ENCODE results near the gene TINAGL1.

The TINAGL1 gene

DNA sequence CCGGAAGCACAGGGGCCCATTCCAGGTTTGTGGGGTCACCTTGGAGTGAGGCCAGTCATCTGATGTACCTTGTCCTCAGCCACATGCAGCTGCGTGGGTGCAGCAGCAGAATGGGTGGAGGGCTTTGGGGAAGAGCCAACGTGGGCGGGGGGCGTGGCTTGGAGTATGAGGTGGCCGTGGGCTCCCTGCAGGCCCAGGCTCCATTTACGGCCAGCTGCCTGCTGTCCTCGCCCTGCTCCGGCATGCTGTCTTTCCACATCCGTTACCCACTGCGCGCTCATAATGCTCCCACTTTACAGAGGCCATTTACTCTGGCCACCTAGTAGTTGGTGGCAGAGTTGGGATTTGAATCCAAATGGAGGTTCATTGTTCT, 27.8 kb upstream of the TINAGL1 start:
- FAIRE-seq, result no peak
- DNase-seq (ENCODE audit: insufficient read length, low spot score), result no peak
- no peak for TF ChIP-seq PAX5 (IDR thresholded peaks at IDR 0.05; ENCODE audit: insufficient read depth, low read length, severe bottlenecking)
- no peak for TF ChIP-seq TAF1 (IDR thresholded peaks at IDR 0.05; ENCODE audit: low read depth, low read length)
- no peak for TF ChIP-seq POLR2AphosphoS5 (IDR thresholded peaks at IDR 0.05; ENCODE audit: low read depth, low read length)
- no peak for TF ChIP-seq SPI1 (IDR thresholded peaks at IDR 0.05; ENCODE audit: low read depth, low read length)

- no peak for TF ChIP-seq POU2F2 (IDR thresholded peaks at IDR 0.05; ENCODE audit: low read depth, low read length)
- no peak for TF ChIP-seq TAF1 (IDR thresholded peaks at IDR 0.05; ENCODE audit: low read depth, low read length)
- DNase-seq (ENCODE audit: insufficient read length, low spot score) (peak; percentile 69), FAIRE-seq (peak; percentile 97)
Measured at GRCh38 chr1:31548907-31549808, 27.2 kb upstream of the TINAGL1 start.

DNA sequence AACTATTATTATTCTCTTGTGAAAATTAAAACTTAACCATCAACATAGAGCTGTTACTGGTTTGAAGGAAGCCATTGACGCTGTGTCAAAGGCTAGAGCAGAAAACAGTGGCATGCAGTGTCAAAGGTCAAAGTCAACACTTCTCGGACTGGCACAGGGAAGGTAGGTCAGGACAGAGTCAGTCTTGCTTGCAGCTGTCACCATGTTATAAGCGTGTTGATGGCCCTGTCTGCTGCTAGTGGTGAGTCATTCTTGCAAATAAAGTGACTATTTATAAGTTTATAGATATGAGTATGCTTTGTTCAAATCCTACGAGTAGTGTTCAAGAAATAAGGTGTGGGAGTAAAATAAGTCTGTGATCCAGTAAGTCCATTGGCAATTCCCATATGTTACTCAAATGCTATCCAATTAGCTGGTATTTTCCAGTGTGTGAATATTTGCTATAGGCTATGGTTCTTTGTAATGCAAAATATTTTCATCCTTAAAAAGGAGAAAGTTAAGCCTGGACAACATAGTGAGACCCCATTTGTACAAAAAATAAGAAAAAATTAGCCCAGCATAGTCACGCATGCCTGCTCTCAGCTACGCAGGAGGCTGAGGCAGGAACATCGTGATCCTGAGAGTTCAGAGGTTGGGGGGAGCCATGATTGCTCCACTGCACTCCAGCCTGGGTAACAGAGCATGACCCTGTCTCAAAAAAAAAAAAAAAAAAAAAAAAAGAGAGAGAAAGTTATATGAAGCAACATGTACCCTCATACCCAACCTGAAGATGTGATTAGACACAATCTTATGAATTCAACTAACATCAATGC, 26.3 kb upstream of the TINAGL1 start:
- DNase-seq (ENCODE audit: insufficient read length, low spot score) (no peak), FAIRE-seq (peak; percentile 68)
- peak; percentile 81 for TF ChIP-seq PAX5 (IDR thresholded peaks at IDR 0.05; ENCODE audit: insufficient read depth, low read length, severe bottlenecking)
- peak; percentile 30; the same call in 1 of the 2 replicates for TF ChIP-seq POLR2A (IDR thresholded peaks at IDR 0.05; ENCODE audit: low read depth, low read length)
- no peak for TF ChIP-seq POLR2AphosphoS5 (IDR thresholded peaks at IDR 0.05; ENCODE audit: low read depth, low read length)
- no peak for TF ChIP-seq TAF1 (IDR thresholded peaks at IDR 0.05; ENCODE audit: low read depth, low read length)
- no peak for TF ChIP-seq SPI1 (IDR thresholded peaks at IDR 0.05; ENCODE audit: low read depth, low read length)
- TF ChIP-seq POU2F2 (IDR thresholded peaks at IDR 0.05; ENCODE audit: low read depth, low read length), result peak; percentile 59; the same call in 1 of the 2 replicates

- FAIRE-seq, result no peak
- no peak for DNase-seq (ENCODE audit: insufficient read length, low spot score)
- TF ChIP-seq POU2F2 (IDR thresholded peaks at IDR 0.05; ENCODE audit: low read depth, low read length) (no peak), SPI1 (IDR thresholded peaks at IDR 0.05; ENCODE audit: low read depth, low read length) (no peak), POLR2AphosphoS5 (IDR thresholded peaks at IDR 0.05; ENCODE audit: low read depth, low read length) (no peak), PAX5 (IDR thresholded peaks at IDR 0.05; ENCODE audit: insufficient read depth, low read length, severe bottlenecking) (no peak), TAF1 (IDR thresholded peaks at IDR 0.05; ENCODE audit: low read depth, low read length) (no peak), POLR2A (IDR thresholded peaks at IDR 0.05; ENCODE audit: low read depth, low read length) (no peak)
Measured at GRCh38 chr1:31551208-31551607, 25.1 kb upstream of the TINAGL1 start.

GRCh38 chr1:31552489-31552888, 23.8 kb upstream of the TINAGL1 start:
- TF ChIP-seq PAX5 (IDR thresholded peaks at IDR 0.05; ENCODE audit: insufficient read depth, low read length, severe bottlenecking) (no peak), POLR2AphosphoS5 (IDR thresholded peaks at IDR 0.05; ENCODE audit: low read depth, low read length) (no peak), POU2F2 (IDR thresholded peaks at IDR 0.05; ENCODE audit: low read depth, low read length) (no peak), POLR2A (IDR thresholded peaks at IDR 0.05; ENCODE audit: low read depth, low read length) (no peak), TAF1 (IDR thresholded peaks at IDR 0.05; ENCODE audit: low read depth, low read length) (no peak), SPI1 (IDR thresholded peaks at IDR 0.05; ENCODE audit: low read depth, low read length) (no peak)
- DNase-seq (ENCODE audit: insufficient read length, low spot score) (no peak), FAIRE-seq (no peak)

GRCh38 chr1:31556481-31557006, 19.8 kb upstream of the TINAGL1 start:
- TF ChIP-seq POLR2A (IDR thresholded peaks at IDR 0.05; ENCODE audit: low read depth, low read length) (no peak), POLR2AphosphoS5 (IDR thresholded peaks at IDR 0.05; ENCODE audit: low read depth, low read length) (no peak), POU2F2 (IDR thresholded peaks at IDR 0.05; ENCODE audit: low read depth, low read length) (no peak), SPI1 (IDR thresholded peaks at IDR 0.05; ENCODE audit: low read depth, low read length) (no peak), TAF1 (IDR thresholded peaks at IDR 0.05; ENCODE audit: low read depth, low read length) (no peak), PAX5 (IDR thresholded peaks at IDR 0.05; ENCODE audit: insufficient read depth, low read length, severe bottlenecking) (no peak)
- FAIRE-seq (no peak), DNase-seq (ENCODE audit: insufficient read length, low spot score) (no peak)

DNA sequence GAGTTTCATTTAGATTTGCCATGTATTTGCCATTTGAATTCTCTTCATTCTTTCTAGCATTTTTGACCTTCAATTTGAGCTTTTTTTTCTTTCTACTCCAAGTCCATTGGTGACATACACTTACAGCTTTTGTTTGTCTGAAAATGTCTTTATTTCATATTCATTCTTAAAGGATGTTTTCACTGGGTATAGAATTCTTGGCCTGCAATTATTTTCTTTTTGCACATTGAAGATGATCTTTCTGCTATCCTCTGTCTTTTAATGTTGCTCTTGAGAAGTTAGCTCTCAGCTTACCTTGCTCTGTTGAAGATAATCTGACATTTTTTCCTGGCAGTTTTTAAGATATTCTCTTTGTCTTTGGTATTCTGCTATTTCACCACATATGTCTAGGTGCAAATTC, 16.6 kb upstream of the TINAGL1 start:
- FAIRE-seq (no peak), DNase-seq (ENCODE audit: insufficient read length, low spot score) (no peak)
- TF ChIP-seq POU2F2 (IDR thresholded peaks at IDR 0.05; ENCODE audit: low read depth, low read length) (no peak), SPI1 (IDR thresholded peaks at IDR 0.05; ENCODE audit: low read depth, low read length) (no peak), POLR2AphosphoS5 (IDR thresholded peaks at IDR 0.05; ENCODE audit: low read depth, low read length) (no peak), POLR2A (IDR thresholded peaks at IDR 0.05; ENCODE audit: low read depth, low read length) (no peak), TAF1 (IDR thresholded peaks at IDR 0.05; ENCODE audit: low read depth, low read length) (no peak), PAX5 (IDR thresholded peaks at IDR 0.05; ENCODE audit: insufficient read depth, low read length, severe bottlenecking) (no peak)

DNA sequence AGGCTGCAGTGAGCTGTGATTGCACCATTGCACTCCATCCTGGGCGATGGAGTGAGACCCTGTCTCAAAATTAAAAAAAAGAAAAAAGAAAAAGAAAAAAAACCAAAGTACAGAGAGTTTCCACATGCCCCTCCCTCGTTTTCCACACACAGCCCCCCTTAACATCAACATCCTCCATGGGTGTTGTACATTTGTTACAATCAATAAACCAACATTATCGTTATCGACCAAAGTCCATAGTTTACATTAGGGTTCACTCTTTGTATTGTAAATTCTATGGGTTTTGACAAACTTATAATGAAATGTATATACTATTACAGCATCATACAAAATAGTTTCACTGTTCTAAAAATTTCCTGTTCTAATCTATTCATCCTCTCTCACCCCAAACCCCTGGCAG, 15.9 kb upstream of the TINAGL1 start:
- DNase-seq (ENCODE audit: insufficient read length, low spot score) (no peak), FAIRE-seq (no peak)
- TF ChIP-seq SPI1 (IDR thresholded peaks at IDR 0.05; ENCODE audit: low read depth, low read length), result no peak
- TF ChIP-seq POLR2AphosphoS5 (IDR thresholded peaks at IDR 0.05; ENCODE audit: low read depth, low read length), result no peak
- no peak for TF ChIP-seq TAF1 (IDR thresholded peaks at IDR 0.05; ENCODE audit: low read depth, low read length)
- no peak for TF ChIP-seq PAX5 (IDR thresholded peaks at IDR 0.05; ENCODE audit: insufficient read depth, low read length, severe bottlenecking)
- no peak for TF ChIP-seq POU2F2 (IDR thresholded peaks at IDR 0.05; ENCODE audit: low read depth, low read length)
- no peak for TF ChIP-seq POLR2A (IDR thresholded peaks at IDR 0.05; ENCODE audit: low read depth, low read length)

GRCh38 chr1:31562707-31563360, 13.5 kb upstream of the TINAGL1 start:
- no peak for TF ChIP-seq PAX5 (IDR thresholded peaks at IDR 0.05; ENCODE audit: insufficient read depth, low read length, severe bottlenecking)
- TF ChIP-seq TAF1 (IDR thresholded peaks at IDR 0.05; ENCODE audit: low read depth, low read length), result no peak
- TF ChIP-seq POLR2A (IDR thresholded peaks at IDR 0.05; ENCODE audit: low read depth, low read length), result no peak
- no peak for TF ChIP-seq POU2F2 (IDR thresholded peaks at IDR 0.05; ENCODE audit: low read depth, low read length)
- TF ChIP-seq SPI1 (IDR thresholded peaks at IDR 0.05; ENCODE audit: low read depth, low read length), result no peak
- no peak for TF ChIP-seq POLR2AphosphoS5 (IDR thresholded peaks at IDR 0.05; ENCODE audit: low read depth, low read length)
- DNase-seq (ENCODE audit: insufficient read length, low spot score) (no peak), FAIRE-seq (no peak)
